ENCODE results near the gene ARNT2.

Gene ARNT2

DNA sequence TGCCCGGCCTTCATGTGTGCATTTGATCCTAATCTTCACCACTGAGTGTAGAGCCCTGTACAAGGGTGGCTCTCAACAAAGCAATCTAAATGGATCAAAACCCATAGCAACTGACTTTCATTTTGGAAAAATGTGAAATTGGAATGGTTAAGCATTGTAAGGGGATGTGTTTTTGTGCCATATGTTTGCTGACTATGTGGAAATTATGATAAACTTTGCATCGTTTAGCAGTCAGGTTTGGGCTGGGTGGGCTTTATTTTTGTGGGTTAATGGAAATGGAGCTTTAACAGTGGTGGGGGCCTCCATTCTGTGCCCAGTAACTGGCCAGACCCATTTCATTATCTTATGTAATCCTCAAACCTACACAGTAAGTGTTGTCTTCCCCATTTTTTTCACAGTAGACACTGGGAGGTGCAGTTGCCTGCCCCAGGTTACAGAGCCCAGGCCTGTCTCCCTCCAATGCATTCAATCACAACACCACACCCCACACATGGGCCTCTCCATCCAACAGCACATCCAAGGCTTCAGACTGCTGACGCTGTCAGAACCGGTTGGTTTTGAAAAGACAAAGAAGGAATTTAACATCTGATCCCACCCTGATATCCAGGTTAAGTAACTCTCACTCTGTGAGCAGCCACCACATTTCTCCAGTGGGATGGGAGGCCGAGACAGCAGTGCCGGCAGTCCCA lies 154.6 kb downstream of the ARNT2 start:
- no peak for DNase-seq (ENCODE audit: low read depth)

DNA sequence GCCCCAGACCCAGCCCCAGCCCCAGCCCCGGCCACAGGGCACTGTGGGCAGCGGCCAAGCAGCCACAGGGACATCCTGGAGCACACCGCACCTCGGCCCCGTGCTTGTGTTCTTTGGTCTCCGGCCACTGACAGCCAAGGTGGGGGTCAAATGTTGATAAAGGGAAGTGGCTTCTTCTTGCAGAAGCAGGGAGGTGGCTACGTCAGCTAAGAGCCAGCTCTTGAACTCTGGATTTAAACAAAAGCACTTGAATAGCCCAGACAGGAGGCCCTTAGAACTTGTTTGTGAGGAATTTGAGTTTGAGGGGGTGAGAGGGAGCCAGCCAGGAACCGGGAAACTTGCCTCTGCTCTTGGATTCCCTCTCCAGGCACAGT lies 155.1 kb downstream of the ARNT2 start:
- DNase-seq (ENCODE audit: low read depth), result no peak

- DNase-seq (ENCODE audit: low read depth), result no peak
Measured at GRCh38 chr15:80559761-80560160, 155.6 kb downstream of the ARNT2 start.

GRCh38 chr15:80560601-80561400 lies 156.6 kb downstream of the ARNT2 start:
- DNase-seq (ENCODE audit: low read depth), result no peak

- no peak for DNase-seq (ENCODE audit: low read depth)
Measured at GRCh38 chr15:80561500-80561899, 157.3 kb downstream of the ARNT2 start.

- no peak for DNase-seq (ENCODE audit: low read depth)
Measured at GRCh38 chr15:80562033-80562432, 157.9 kb downstream of the ARNT2 start.

DNA sequence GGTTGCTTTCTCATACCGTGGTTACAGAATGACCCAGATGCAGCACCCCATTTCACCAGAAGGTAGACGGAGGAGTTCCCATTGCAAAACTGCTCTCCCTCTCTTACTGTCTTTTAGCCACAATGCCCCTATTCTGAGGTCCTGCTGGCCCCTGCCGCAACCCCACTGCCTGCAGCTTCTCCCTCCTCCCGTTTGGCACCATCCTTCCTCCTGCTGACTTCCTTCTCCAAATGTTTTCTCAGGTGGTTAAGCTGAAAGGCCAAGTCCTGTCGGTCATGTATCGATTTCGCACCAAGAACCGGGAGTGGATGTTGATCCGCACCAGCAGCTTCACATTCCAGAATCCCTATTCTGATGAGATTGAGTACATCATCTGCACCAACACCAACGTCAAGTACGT lies 158.7 kb downstream of the ARNT2 start:
- no peak for DNase-seq (ENCODE audit: low read depth)

DNA sequence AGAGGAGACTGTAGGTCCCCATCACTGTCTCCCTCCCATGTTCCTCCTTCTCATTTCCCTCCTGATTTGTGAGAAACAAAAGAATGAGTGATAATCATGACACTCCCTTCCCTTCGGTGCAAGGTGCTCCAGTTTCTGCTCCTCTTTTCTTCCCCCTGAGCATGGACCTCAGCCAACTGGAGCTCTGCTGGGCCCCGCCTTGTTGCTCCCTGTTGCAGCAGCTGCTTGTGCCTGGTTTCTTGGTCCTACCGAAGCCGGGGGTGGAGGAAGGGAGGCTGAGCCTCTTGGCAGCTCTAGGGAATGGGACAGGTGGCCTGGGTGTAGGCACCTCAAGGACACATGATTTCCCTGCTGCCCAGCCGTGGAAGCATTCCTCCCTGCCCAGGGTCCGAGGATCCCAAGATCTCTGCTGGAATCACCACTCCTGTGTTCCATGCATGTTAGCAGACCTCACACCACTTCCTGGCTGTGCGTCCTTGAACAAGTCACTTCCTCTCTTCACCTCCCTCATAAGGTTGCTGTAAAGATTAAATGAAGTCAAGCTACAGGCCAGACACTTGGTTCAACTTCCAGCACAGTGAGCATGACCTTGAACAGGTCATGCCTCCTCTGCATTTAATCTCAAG lies 159.3 kb downstream of the ARNT2 start:
- DNase-seq (ENCODE audit: low read depth), result no peak

DNA sequence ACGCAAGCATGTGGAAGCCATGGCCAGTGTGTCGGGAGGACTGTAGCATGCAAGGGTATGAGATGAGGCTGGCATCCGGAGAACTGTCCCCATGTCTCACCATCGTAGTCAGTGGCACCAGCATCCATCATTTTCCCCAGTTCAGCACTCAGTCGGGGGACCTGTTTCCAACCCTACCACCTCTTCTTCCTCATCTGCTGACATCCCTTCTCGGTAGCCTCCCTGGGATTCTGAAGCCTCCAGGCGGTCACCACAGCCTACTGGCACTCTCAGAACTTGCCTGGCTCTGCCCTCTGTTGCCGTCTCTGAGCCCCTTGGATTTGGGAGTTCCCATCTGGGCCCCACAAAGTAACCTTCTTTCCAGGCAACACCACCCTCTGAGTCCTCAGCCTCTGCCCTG lies 159.9 kb downstream of the ARNT2 start:
- no peak for DNase-seq (ENCODE audit: low read depth)

DNA sequence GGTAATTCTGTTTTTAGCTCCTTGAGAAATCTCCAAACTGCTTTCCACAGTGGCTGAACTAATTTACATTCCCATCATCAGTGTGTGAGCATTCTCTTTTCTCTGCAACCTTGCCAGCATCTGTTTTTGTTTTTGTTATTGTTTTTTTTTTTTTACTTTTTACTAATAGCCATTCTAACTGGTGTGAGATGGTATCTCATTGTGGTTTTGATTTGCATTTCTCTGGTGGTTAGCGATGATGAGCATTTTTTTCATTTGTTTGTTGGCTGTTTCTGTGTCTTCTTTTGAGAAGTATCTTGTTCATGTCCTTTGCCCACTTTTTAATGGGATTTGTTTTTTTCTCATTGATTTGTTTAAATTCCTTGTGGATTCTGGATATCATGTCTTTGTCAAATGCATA lies 161.2 kb downstream of the ARNT2 start:
- no peak for DNase-seq (ENCODE audit: low read depth)

GRCh38 chr15:80565988-80566387 lies 161.8 kb downstream of the ARNT2 start:
- DNase-seq (ENCODE audit: low read depth), result no peak

GRCh38 chr15:80567721-80568157 lies 163.6 kb downstream of the ARNT2 start:
- no peak for DNase-seq (ENCODE audit: low read depth)

DNA sequence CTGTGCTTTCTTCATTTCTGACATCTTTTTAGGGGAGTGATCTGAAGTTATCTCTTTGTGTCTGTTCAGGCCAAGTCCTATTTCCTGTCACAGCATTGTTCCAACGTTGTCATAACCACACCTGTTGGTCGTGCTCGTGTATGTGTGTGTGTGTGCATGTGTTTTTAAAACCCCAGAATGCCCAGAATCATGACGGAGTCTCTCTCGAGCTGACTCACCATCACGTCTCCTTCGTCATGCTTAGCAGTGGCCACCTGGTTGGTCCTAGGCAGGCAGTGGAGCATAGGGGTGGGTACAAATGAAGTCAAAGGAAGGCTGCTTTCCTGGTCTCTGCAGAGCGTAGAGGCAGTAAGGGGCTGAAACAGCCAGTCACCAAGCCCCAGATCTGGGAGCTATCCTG lies 164.1 kb downstream of the ARNT2 start:
- DNase-seq (ENCODE audit: low read depth), result no peak

GRCh38 chr15:80568876-80569605 lies 164.9 kb downstream of the ARNT2 start:
- no peak for DNase-seq (ENCODE audit: low read depth)

GRCh38 chr15:80569656-80570055 lies 165.5 kb downstream of the ARNT2 start:
- DNase-seq (ENCODE audit: low read depth), result no peak

- DNase-seq (ENCODE audit: low read depth), result no peak
Measured at GRCh38 chr15:80570553-80570952, 166.4 kb downstream of the ARNT2 start.

- DNase-seq (ENCODE audit: low read depth), result no peak
Measured at GRCh38 chr15:80572337-80572736, 168.2 kb downstream of the ARNT2 start.

DNA sequence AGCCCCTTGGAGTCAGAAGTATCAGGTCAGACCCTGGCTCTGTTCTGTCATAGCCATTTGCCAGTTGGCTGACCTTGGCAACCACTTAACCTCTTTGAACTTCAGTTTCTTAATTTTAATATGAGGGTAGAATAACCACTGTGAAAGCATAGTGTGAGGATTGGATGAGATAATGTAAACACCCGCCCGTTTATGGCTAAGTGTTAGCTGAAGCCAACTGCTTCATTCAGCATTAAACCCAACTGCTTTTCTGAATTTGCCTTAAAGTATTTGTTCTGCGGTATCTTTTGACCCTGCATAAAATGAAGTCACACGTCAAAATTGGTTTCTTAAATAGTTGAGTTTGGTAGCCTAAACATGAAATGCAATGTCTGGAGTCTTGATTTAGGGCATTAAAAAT lies 169.4 kb downstream of the ARNT2 start:
- DNase-seq (ENCODE audit: low read depth), result no peak

GRCh38 chr15:80574590-80574989 lies 170.4 kb downstream of the ARNT2 start:
- no peak for DNase-seq (ENCODE audit: low read depth)

DNA sequence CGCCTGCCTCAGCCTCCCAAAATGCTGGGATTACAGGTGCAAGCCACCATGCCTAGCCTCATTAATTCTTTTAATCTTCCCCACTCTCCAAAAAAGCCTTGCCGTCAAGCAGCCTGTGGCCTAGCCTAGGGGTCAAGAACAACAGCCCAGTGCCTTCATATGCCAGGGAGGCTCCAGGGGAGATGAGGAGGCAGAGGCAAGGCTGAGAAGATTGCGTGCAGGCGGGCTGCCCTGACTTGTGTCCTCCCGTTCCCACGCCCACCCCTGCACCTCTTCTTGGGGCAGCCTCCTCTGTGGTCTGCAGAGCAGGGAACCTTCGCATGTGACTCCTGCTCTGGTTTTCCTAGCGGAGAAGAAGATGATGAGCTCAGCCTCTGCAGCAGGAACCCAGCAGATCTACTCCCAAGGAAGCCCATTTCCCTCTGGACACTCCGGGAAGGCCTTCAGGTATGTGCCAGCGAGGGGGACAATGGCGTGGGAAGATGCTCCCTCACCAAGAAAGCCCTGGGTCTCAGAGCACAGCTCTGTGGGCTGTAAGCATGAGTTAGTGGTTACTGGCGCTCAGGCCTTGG lies 172.4 kb downstream of the ARNT2 start:
- no peak for DNase-seq (ENCODE audit: low read depth)

DNA sequence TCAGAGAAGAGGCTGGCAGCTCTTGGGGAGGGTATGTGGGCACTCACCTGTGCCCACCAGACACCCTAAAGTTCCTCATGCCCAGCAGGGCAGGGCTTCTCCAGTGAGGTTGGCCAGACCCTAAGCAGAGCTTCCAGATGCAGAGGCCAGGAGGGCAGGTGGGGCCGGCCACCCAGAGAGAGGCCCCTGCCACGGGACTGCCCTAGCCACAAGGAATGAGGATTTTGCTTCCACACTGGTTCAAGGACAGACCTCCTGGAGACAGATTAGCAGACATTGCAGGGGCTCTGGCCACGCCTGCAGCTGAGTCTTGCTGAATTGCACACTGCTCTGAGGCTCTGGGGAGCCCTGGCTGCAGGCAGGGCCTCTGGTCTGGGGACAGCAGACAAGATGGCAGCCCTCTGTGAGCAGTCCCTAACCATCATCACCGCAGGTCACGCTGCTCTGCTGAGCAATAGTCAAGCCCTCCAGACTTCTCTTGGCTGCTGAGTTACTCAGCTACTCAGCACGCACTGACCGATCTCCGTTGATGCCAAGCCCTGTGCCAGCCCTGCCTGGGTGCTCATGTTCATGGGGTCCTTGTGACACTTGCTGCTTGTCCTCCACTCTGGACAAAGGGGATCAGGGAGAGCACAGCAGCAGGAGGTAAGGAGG lies 173.5 kb downstream of the ARNT2 start:
- DNase-seq (ENCODE audit: low read depth), result no peak

- DNase-seq (ENCODE audit: low read depth), result no peak
Measured at GRCh38 chr15:80578206-80578595, 174.0 kb downstream of the ARNT2 start.

Data from stimulated activated CD8-positive, alpha-beta memory T cell treated with anti-CD3 and anti-CD28 coated beads, Interleukin-15, amount 100 ng/mL, for 24 hours (primary cell).